ENCODE results near the gene LEP. TPM values are rescaled to one million over a fixed set of nuclear protein-coding genes. Genes with fewer than 3 reads are reported as not detected.

LEP gene
- total RNA-seq, 1 experiment from 2014 or later = not detected

DNA sequence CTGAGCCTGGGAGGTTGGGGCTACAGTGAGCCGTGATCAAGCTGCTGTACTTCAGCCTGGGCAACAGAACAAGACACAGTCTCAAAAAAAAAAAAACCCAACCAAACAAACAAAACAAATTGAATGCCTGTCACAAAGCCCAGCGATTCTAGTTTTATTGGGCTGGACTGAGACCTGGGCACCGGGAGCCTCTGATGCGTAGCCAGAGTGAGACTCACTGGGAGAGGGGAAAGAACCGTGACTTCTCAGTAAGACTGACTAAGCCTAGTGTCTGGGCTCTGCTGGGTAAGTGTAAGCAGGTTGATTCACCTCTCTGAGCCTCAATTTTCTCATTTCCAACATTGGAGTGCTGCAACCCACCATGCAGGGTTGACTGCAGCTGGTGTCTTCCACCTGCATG is 10.1 kb upstream of the LEP start:
- Histone ChIP-seq H3K4ac (ENCODE audit: low read depth, low read length) (no peak overlapping the region), H2AFZ (ENCODE audit: low read length) (no peak overlapping the region), H3K9me3 (ENCODE audit: control insufficient read depth, low read depth, low read length) (no peaks in the 10 kb centered on the region), H3K23me2 (ENCODE audit: insufficient read length, low read depth, low read length, poor library complexity, severe bottlenecking) (no peaks in the 10 kb centered on the region), H2BK5ac (ENCODE audit: insufficient read length, low read length) (no peak overlapping the region), H3K4me2 (ENCODE audit: insufficient read depth, insufficient read length, low read length) (no peak overlapping the region), H4K91ac (ENCODE audit: insufficient read length, low read depth, low read length) (no peak overlapping the region), H2BK120ac (ENCODE audit: low read depth, low read length, poor library complexity, severe bottlenecking) (no peak overlapping the region), H4K20me1 (ENCODE audit: control insufficient read depth, insufficient read depth, insufficient read length) (no peaks in the 10 kb centered on the region), H3K27me3 (ENCODE audit: insufficient read depth, low read length) (no peaks in the 10 kb centered on the region; the same call in 1 of the 2 replicates), H3K27ac (ENCODE audit: insufficient read length, low read depth, low read length) (no peak overlapping the region), H3K56ac (ENCODE audit: insufficient read length, low read depth, low read length) (no peak overlapping the region), H4K5ac (ENCODE audit: insufficient read length, low read depth, low read length) (no peak overlapping the region), H3K4me1 (ENCODE audit: insufficient read depth, low read length) (no peaks in the 10 kb centered on the region), H2BK12ac (ENCODE audit: insufficient read length, low read depth, low read length) (no peak overlapping the region), H3T11ph (ENCODE audit: low read length) (no peak overlapping the region), H4K8ac (replicated peaks; ENCODE audit: insufficient read length, low read depth, low read length) (no peak overlapping the region), H3K14ac (ENCODE audit: insufficient read depth, low read length) (no peak overlapping the region), H3K23ac (ENCODE audit: insufficient read length, low read depth, low read length) (no peak overlapping the region), H2BK20ac (ENCODE audit: low read depth, low read length, poor library complexity, severe bottlenecking) (no peak overlapping the region), H3K79me2 (ENCODE audit: insufficient read depth, low read length) (no peaks in the 10 kb centered on the region; the same call in 1 of the 2 replicates), H3K9ac (ENCODE audit: extremely low read depth, insufficient read length, low read length) (no peak overlapping the region), H3K18ac (ENCODE audit: insufficient read length, low read depth, low read length) (no peak overlapping the region), H3K79me1 (ENCODE audit: insufficient read depth, low read depth, low read length, poor library complexity, severe bottlenecking) (no peaks in the 10 kb centered on the region), H2AK5ac (ENCODE audit: insufficient read length, low read length) (no peak overlapping the region), H2BK15ac (ENCODE audit: low read depth, low read length) (no peak overlapping the region)
- peaks cover 0 to 2% of the 10 kb centered on the region in 2 experiments; a peak in 2 of 5 replicates for H3K9me3 Mint-ChIP-seq
- DNase-seq = no peak
- no CpG with 5 or more reads among the region's 5 CpGs for WGBS (ENCODE audit: extremely low coverage, insufficient read length, low lambda C conversion rate)
- peaks cover 21 to 31% of the 10 kb centered on the region in 2 experiments for H3K4me1 Mint-ChIP-seq
- TF ChIP-seq, protein P1, sequence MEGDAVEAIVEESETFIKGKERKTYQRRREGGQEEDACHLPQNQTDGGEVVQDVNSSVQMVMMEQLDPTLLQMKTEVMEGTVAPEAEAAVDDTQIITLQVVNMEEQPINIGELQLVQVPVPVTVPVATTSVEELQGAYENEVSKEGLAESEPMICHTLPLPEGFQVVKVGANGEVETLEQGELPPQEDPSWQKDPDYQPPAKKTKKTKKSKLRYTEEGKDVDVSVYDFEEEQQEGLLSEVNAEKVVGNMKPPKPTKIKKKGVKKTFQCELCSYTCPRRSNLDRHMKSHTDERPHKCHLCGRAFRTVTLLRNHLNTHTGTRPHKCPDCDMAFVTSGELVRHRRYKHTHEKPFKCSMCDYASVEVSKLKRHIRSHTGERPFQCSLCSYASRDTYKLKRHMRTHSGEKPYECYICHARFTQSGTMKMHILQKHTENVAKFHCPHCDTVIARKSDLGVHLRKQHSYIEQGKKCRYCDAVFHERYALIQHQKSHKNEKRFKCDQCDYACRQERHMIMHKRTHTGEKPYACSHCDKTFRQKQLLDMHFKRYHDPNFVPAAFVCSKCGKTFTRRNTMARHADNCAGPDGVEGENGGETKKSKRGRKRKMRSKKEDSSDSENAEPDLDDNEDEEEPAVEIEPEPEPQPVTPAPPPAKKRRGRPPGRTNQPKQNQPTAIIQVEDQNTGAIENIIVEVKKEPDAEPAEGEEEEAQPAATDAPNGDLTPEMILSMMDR (conservative IDR thresholded peaks at IDR 0.05) = no peak
- peaks cover 35% of the 10 kb centered on the region for H3K27me3 Mint-ChIP-seq (ENCODE audit: low read depth)
- H3K36me3 Mint-ChIP-seq (ENCODE audit: insufficient read depth in 1 of 3, low read depth in 3 of 3) = no peaks in the 10 kb centered on the region
- no peak overlapping the region for H3K4me3 Mint-ChIP-seq
- no peak overlapping the region for H3K27ac Mint-ChIP-seq

Measured in H9 (cell line).